ENCODE results near the gene BAHCC1. TPM values are rescaled to one million over a fixed set of nuclear protein-coding genes. Genes with fewer than 3 reads are reported as not detected.
"Not testable (repeated sequence)": the region's sequence is repeated elsewhere in the genome, so short reads cannot be mapped to it uniquely, and the experiment has no call there.

Gene BAHCC1
- total RNA-seq, 1 donor from 2014 or later: 8.4 TPM

DNA sequence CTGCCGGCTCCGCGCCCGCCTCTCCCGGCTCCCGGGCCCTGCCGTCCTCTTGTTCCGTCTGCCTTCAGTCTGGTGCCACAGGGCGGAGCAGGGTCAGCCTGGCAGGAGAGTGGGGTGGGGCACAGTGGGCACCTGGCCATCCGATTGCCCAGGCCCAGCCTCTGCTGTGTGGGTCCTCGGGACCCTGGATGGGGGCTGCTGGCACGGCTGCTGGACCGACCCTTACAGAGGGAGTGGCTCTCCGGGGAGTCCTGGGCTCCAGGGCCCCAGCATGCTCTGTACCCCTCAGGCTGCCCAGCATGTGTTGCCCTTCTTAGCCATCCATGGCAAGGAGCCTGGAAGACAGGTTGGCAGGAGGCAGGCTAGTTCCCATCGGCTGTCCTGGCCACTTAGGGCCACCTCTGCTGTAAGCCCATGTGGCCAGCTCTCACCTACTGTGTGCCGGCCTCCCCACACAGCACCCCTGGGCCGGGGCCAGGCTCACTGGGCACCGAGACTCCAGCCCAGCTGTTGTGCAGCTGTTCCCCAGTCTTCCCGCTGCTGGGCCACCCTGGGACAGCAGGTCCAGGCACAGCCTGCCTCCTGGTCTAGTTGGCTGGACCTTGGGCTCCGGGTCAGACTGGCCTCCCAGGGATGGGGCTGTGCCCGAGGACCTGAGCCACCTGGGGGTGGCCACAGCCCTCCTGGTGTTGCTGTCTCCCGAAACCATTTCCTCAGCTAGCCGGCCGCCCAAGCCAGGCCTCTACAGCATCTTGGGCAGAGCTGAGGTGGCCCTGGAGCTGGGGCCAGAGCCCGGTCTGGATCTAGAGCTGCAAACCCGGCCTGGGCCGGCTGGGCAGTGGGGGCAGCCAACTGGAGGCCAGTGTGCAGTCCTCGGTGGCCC lies 24.9 kb downstream of the BAHCC1 start:
- Histone ChIP-seq H3K9ac (ENCODE audit: low read depth in 1 of 3, low read length in 3 of 3) (peak overlapping the region; percentile 59 to 74 (median 72)), H3K4me1 (ENCODE audit: control insufficient read depth in 3 of 3, insufficient read depth in 3 of 3, low read length in 3 of 3) (peaks cover 68 to 81% (median 79%) of the 10 kb centered on the region in 3 donors), H3K27me3 (ENCODE audit: control insufficient read depth in 3 of 3, insufficient read depth in 3 of 3, low read length in 3 of 3) (peaks cover 0 to 27% (median 0%) of the 10 kb centered on the region in 3 donors), H3K9me3 (ENCODE audit: control insufficient read depth in 3 of 3, low read length in 3 of 3) (no peaks in the 10 kb centered on the region), H3K27ac (ENCODE audit: low read depth, low read length) (peak overlapping the region; percentile 92), H3K4me3 (ENCODE audit: low read length in 3 of 3) (peak overlapping the region in 2 of 3 donors; percentile 51 to 67), H3K36me3 (ENCODE audit: control insufficient read depth in 3 of 3, insufficient read depth in 3 of 3, low read length in 3 of 3) (no peaks in the 10 kb centered on the region)

DNA sequence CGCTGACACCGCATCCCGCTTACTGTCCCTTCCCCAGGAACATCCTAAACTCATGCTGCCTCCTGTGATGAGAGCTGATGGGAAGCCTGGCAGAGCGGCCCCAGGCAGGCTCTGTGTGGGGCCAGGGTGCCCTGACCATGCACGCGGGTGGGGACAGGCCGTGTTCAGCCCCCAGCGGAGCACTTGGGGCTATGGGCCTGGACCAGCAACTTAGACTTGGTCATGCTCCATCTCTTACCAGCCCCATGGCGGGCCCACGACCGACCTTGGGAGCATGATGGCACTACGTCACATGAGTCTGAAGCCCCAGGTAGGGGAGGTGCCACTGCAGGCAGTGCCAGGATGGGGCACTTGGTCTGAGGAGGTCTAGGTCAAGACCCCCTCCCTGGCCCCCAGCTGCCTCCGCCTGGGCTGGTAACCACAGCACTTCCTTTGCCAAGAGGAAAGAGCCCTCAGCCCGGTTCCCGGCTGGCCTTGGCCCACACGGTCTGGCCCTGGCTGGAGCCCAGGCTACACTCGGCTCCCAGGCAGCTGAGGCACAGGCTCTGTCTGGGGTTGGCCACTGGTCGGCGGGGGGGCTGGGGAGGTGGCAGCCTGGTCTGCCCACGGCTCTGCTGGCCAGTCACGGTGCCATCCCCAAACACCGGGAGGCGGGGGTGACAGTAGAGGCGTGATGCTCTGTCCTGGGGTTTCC lies 25.7 kb downstream of the BAHCC1 start:
- peak overlapping the region in 2 of 3 donors; percentile 57 to 59 for H3K9ac ChIP-seq (ENCODE audit: low read depth in 1 of 3, low read length in 3 of 3)
- peak overlapping the region in 1 of 3 donors; percentile 13 for H3K4me3 ChIP-seq (ENCODE audit: low read length in 3 of 3)
- H3K27me3 ChIP-seq (ENCODE audit: control insufficient read depth in 3 of 3, insufficient read depth in 3 of 3, low read length in 3 of 3): peaks cover 0 to 23% (median 0%) of the 10 kb centered on the region in 3 donors

DNA sequence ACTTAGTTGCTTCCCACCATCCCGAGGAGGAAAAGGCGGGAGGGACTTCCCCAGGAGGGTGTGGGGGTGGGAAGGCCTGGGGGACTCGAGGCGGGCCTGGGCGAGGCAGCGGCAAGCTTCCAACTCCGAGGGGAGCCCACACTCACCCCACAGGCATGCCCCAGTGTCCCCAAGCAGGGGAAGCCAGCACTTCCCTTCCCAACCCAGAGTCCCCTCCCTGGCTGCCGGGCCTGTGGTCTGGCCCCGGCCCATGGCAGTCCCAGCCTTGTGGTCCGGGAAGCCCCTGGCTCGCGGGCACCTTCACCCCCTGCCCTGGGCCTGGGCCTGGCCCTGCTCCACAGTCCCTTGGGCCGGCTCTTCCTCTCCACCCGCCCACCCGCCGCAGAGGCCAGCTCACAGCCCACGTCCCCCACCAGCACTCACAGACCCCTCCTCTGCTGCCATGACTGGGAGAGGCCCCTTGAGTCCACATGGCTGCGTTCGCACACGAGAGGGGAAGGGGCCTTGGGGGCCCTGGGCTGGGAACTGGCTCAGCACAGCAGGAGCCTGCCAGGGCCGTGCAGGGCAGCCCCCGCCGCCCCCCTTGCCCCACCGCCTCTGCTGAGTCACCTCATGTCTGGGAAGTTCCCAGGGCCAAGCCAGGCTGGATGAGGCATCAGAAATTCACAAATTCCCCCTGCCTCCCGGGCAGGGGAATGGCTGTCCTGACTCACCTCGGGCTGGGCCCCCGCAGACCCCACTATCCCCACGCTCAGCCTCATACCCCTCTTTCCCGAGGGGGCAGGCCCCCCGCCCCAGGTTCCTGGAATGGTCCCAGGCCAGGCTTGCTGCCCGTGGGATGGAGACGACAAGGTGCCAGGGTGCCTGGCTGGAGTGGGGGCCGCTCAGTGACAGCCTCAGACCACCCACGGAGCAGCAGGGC lies 27.8 kb downstream of the BAHCC1 start:
- peaks cover 0 to 18% (median 0%) of the 10 kb centered on the region in 3 donors for H3K27me3 ChIP-seq (ENCODE audit: control insufficient read depth in 3 of 3, insufficient read depth in 3 of 3, low read length in 3 of 3)
- H3K4me3 ChIP-seq (ENCODE audit: low read length in 3 of 3): peak overlapping the region in 1 of 3 donors; percentile 29
- peak overlapping the region; percentile 92 for H3K27ac ChIP-seq (ENCODE audit: low read depth, low read length)
- H3K4me1 ChIP-seq (ENCODE audit: control insufficient read depth in 3 of 3, insufficient read depth in 3 of 3, low read length in 3 of 3): peaks cover 64 to 80% (median 69%) of the 10 kb centered on the region in 3 donors
- H3K36me3 ChIP-seq (ENCODE audit: control insufficient read depth in 3 of 3, insufficient read depth in 3 of 3, low read length in 3 of 3): no peaks in the 10 kb centered on the region
- peak overlapping the region; percentile 57 to 65 (median 60) for H3K9ac ChIP-seq (ENCODE audit: low read depth in 1 of 3, low read length in 3 of 3)
- H3K9me3 ChIP-seq (ENCODE audit: control insufficient read depth in 3 of 3, low read length in 3 of 3): no peaks in the 10 kb centered on the region

More for the DNA sequence above, 25.7 kb downstream of the BAHCC1 start:
- H3K27ac ChIP-seq (ENCODE audit: low read depth, low read length): peak overlapping the region; percentile 92
- no peaks in the 10 kb centered on the region for H3K36me3 ChIP-seq (ENCODE audit: control insufficient read depth in 3 of 3, insufficient read depth in 3 of 3, low read length in 3 of 3)
- H3K4me1 ChIP-seq (ENCODE audit: control insufficient read depth in 3 of 3, insufficient read depth in 3 of 3, low read length in 3 of 3): peaks cover 68 to 81% (median 79%) of the 10 kb centered on the region in 3 donors
- no peaks in the 10 kb centered on the region for H3K9me3 ChIP-seq (ENCODE audit: control insufficient read depth in 3 of 3, low read length in 3 of 3)

DNA sequence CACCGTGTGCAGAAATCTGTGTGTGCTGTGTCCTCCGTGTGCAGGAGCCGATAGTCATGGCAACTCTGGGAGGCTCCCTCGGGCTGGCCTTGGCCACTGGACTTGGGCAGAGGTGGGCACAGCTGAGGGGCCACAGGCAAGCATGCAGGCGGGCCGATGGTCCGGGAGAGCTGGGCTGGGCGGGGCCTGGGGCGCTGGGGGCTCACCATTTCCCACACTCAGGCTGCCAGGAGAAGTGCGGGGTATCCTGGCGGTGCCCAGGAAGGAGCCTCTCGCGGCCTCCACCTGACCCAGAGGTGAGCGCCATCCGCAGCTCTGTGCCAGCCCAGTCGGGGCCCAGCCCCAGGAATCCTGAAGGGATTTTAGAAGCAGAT lies 28.4 kb downstream of the BAHCC1 start:
- Histone ChIP-seq H3K9ac (ENCODE audit: low read depth in 1 of 3, low read length in 3 of 3) (peak overlapping the region in 2 of 3 donors; percentile 60 to 65), H3K36me3 (ENCODE audit: control insufficient read depth in 3 of 3, insufficient read depth in 3 of 3, low read length in 3 of 3) (no peaks in the 10 kb centered on the region), H3K27me3 (ENCODE audit: control insufficient read depth in 3 of 3, insufficient read depth in 3 of 3, low read length in 3 of 3) (peaks cover 0 to 17% (median 0%) of the 10 kb centered on the region in 3 donors), H3K4me3 (ENCODE audit: low read length in 3 of 3) (peak overlapping the region in 1 of 3 donors; percentile 29), H3K4me1 (ENCODE audit: control insufficient read depth in 3 of 3, insufficient read depth in 3 of 3, low read length in 3 of 3) (peaks cover 64 to 80% (median 69%) of the 10 kb centered on the region in 3 donors), H3K27ac (ENCODE audit: low read depth, low read length) (peak overlapping the region; percentile 92), H3K9me3 (ENCODE audit: control insufficient read depth in 3 of 3, low read length in 3 of 3) (no peaks in the 10 kb centered on the region)

- peaks cover 0 to 10% (median 0%) of the 10 kb centered on the region in 3 donors for H3K27me3 ChIP-seq (ENCODE audit: control insufficient read depth in 3 of 3, insufficient read depth in 3 of 3, low read length in 3 of 3)
- H3K9ac ChIP-seq (ENCODE audit: low read depth in 1 of 3, low read length in 3 of 3): peak overlapping the region in 1 of 3 donors; percentile 8
- H3K27ac ChIP-seq (ENCODE audit: low read depth, low read length): no peak overlapping the region
- H3K36me3 ChIP-seq (ENCODE audit: control insufficient read depth in 3 of 3, insufficient read depth in 3 of 3, low read length in 3 of 3): no peaks in the 10 kb centered on the region
- no peaks in the 10 kb centered on the region for H3K9me3 ChIP-seq (ENCODE audit: control insufficient read depth in 3 of 3, low read length in 3 of 3)
- H3K4me3 ChIP-seq (ENCODE audit: low read length in 3 of 3): no peak overlapping the region
- peaks cover 64 to 80% (median 70%) of the 10 kb centered on the region in 3 donors for H3K4me1 ChIP-seq (ENCODE audit: control insufficient read depth in 3 of 3, insufficient read depth in 3 of 3, low read length in 3 of 3)
These were observed 29.1 kb downstream of the BAHCC1 start for GRCh38 chr17:81424151-81425017.

DNA sequence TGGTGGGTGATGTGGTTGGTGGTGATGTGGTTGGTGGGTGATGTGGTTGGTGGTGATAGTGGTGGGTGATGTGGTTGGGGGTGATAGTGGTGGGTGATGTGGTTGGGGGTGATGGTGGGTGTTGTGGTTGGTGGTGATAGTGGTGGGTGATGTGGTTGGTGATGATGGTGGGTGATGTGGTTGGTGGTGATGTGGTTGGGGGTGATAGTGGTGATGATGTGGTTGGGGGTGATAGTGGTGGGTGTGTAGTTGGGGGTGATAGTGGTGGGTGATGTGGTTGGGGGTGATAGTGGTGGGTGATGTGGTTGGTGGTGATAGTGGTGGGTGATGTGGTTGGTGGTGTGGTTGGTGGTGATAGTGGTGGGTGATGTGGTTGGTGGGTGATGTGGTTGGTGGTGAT lies 29.8 kb downstream of the BAHCC1 start:
- H3K27ac ChIP-seq (ENCODE audit: low read depth, low read length); H3K9ac ChIP-seq (ENCODE audit: low read depth in 1 of 3, low read length in 3 of 3); H3K4me3 ChIP-seq (ENCODE audit: low read length in 3 of 3); H3K36me3 ChIP-seq (ENCODE audit: control insufficient read depth in 3 of 3, insufficient read depth in 3 of 3, low read length in 3 of 3); H3K27me3 ChIP-seq (ENCODE audit: control insufficient read depth in 3 of 3, insufficient read depth in 3 of 3, low read length in 3 of 3); H3K9me3 ChIP-seq (ENCODE audit: control insufficient read depth in 3 of 3, low read length in 3 of 3): not testable (repeated sequence)
- peaks cover 67 to 82% (median 70%) of the 10 kb centered on the region in 3 donors for H3K4me1 ChIP-seq (ENCODE audit: control insufficient read depth in 3 of 3, insufficient read depth in 3 of 3, low read length in 3 of 3)

DNA sequence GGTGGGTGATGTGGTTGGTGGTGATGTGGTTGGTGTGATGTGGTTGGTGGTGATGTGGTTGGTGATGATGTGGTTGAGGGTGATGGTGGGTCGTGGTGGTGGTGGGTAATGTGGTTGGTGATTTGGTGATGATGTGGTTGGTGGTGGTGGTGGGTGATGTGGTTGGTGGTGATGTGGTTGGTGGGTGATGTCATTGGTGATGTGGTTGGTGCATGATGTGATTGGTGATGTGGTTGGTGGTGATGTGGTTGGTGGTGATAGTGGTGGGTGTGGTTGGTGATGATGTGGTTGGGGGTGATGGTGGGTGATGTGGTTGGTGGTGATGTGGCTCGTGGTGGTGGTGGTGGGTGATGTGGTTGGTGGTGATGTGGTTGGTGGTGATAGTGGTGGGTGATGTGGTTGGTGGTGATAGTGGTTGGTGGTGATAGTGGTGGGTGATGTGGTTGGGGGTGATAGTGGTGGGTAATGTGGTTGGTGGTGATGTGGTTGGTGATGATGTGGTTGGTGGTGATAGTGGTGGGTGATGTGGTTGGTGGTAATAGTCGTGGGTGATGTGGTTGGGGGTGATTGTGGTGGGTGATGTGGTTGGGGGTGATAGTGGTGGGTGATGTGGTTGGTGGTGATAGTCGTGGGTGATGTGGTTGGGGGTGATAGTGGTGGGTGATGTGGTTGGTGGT lies 30.6 kb downstream of the BAHCC1 start:
- peaks cover 61 to 80% (median 68%) of the 10 kb centered on the region in 3 donors for H3K4me1 ChIP-seq (ENCODE audit: control insufficient read depth in 3 of 3, insufficient read depth in 3 of 3, low read length in 3 of 3)
- not testable (repeated sequence) for H3K4me3 ChIP-seq (ENCODE audit: low read length in 3 of 3)

DNA sequence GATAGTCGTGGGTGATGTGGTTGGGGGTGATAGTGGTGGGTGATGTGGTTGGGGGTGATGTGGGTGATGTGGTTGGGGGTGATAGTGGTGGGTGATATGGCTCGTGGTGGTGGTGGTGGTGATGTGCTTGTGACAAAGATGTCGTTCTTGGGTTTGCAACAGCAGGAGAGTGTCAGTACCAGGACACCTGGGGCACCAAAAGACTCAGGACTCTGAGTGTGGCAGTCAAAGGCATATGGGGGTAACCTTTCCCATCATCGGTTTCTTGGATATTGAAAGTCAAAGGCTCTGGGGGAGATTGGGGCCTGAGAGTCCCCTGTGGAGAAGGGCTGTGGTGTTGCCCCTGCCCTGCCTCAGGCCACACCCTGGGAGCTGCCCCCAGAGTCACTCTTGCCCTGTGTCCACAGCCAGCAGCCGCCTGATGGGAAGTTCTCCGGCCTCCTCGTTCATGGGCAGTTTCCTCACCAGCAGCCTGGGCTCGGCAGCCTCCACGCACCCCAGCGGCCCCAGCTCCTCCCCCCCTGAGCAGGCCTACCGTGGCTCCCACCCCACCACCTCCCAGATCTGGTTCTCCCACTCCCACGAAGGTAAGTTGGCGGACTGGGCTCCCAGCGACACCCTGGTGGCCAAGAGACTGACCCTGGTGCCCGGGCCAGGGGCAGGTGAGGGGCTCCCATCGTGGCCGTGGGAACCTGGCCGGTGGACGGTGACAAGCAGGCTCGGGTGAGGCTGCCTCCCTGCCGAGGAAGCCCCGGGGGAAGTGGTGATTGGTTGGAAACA lies 31.3 kb downstream of the BAHCC1 start:
- no peaks in the 10 kb centered on the region for H3K9me3 ChIP-seq (ENCODE audit: control insufficient read depth in 3 of 3, low read length in 3 of 3)
- peaks cover 0 to 2% (median 0%) of the 10 kb centered on the region in 3 donors for H3K27me3 ChIP-seq (ENCODE audit: control insufficient read depth in 3 of 3, insufficient read depth in 3 of 3, low read length in 3 of 3)
- no peaks in the 10 kb centered on the region for H3K36me3 ChIP-seq (ENCODE audit: control insufficient read depth in 3 of 3, insufficient read depth in 3 of 3, low read length in 3 of 3)
- no peak overlapping the region for H3K9ac ChIP-seq (ENCODE audit: low read depth in 1 of 3, low read length in 3 of 3)
- no peak overlapping the region for H3K27ac ChIP-seq (ENCODE audit: low read depth, low read length)
- no peak overlapping the region for H3K4me3 ChIP-seq (ENCODE audit: low read length in 3 of 3)
- H3K4me1 ChIP-seq (ENCODE audit: control insufficient read depth in 3 of 3, insufficient read depth in 3 of 3, low read length in 3 of 3): peaks cover 54 to 79% (median 61%) of the 10 kb centered on the region in 3 donors

More for the DNA sequence above, 30.6 kb downstream of the BAHCC1 start:
- H3K27me3 ChIP-seq (ENCODE audit: control insufficient read depth in 3 of 3, insufficient read depth in 3 of 3, low read length in 3 of 3); H3K36me3 ChIP-seq (ENCODE audit: control insufficient read depth in 3 of 3, insufficient read depth in 3 of 3, low read length in 3 of 3); H3K9ac ChIP-seq (ENCODE audit: low read depth in 1 of 3, low read length in 3 of 3); H3K27ac ChIP-seq (ENCODE audit: low read depth, low read length); H3K9me3 ChIP-seq (ENCODE audit: control insufficient read depth in 3 of 3, low read length in 3 of 3): not testable (repeated sequence)
